HG03469 (cell line): ENCODE results near the gene SHROOM2.

Experiments used
- ATAC-seq: cut with Tn5 transposase; IDR thresholded peaks from one replicate; pipeline ENCODE4 v1.9.1; 2021; ENCODE audit warnings: mild to moderate bottlenecking, moderate library complexity, moderate number of reproducible peaks; ENCODE audit not compliant: unreplicated experiment

SHROOM2 gene

DNA sequence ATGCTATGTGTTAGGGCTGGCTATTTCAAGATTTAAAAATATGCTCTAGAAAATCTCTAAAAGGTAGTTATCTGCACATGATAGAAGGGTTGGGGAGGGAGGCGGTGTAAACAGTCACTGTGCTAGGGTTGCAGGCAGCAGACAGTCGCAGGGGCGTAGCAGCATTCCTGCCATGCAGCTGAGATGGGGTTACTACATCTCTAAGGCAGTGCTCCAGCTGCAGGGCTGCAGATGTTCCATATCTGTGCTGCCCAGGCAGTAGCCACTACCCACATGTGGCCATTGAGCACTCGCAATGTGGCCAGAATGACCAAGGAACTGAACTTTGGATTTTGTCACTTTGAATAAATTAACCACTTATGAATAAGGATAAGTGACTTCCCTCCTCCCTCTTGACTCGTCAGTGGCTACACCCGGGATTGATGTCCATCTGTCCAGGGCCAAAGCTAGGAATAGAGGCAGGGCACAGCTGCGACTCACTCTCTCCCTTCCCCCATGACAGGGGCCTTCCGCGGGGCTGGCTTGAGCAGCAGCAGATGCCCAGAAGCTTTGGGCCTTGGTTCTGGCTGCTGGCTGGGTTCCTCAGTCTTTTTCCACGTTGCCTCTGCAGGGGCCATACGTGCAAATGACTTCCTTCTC lies 101.5 kb downstream of the SHROOM2 start:
- no peak for ATAC-seq

DNA sequence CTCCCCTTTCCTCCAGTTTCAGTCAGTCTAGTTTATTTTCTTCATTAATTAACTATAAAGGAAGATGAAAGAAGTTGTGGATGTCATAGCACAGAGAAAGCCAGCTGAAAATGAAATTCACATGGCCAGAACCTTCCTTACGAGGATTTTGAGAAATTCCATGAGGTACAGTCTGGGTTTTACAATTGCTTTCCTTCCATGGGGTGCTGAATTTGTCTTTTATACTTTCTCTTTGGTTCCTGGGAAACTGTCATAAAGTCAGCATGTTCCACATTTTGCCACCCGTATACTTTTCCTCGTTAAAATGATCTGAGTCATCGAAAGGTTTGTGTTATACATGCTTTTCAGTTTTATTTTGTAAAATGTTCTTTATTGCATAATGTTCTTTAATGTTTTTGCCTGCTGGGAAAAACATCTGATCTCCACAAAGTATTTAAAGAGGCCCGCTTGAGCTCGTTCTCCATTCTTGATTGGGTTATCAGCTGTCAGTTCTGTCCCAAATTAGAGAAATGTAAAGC lies 102.8 kb downstream of the SHROOM2 start:
- no peak for ATAC-seq

DNA sequence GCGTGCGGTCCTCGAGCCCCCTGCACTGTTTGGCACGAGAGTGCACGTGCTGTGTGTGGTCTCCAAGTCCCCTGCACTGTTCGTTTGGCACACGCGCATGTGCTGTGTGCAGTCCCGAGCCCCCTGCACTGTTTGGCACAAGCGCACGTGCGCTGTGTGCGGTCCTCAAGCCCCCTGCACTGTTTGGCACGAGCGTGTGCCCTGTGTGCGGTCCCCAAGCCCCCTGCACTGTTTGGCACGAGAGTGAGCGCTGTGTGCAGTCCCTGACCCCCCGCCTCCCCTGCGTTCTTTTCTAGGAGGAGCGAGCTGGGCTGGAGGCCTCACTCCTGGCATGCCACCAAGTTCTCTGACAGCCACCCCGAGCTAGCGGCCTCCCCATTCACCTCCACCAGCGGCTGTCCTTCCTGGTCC lies 104.5 kb downstream of the SHROOM2 start:
- ATAC-seq: no peak

DNA sequence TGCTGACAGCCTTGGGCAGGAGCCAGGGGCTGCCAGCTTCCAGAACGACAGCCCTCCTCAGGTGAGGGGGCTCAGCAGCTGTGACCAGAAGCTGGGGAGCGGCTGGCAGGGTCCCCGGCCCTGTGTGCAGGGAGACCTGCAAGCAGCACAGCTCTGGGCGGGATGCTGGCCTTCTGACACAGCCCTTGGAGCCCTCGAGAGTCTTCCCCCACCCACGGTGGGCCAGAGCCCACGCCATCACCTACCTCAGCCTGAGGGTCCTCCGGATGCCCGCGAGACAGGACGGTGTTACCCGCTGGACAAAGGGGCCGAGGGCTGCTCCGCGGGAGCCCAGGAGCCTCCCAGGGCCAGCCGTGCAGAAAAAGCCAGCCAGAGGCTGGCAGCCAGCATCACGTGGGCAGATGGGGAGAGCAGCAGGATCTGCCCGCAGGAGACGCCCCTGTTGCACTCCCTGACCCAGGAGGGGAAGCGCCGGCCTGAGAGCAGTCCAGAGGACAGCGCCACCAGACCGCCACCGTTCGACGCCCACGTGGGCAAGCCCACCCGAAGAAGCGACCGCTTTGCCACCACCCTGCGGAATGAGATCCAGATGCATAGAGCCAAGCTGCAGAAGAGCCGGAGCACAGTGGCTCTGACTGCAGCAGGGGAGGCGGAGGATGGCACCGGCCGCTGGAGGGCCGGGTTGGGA lies 109.1 kb downstream of the SHROOM2 start:
- ATAC-seq: no peak

DNA sequence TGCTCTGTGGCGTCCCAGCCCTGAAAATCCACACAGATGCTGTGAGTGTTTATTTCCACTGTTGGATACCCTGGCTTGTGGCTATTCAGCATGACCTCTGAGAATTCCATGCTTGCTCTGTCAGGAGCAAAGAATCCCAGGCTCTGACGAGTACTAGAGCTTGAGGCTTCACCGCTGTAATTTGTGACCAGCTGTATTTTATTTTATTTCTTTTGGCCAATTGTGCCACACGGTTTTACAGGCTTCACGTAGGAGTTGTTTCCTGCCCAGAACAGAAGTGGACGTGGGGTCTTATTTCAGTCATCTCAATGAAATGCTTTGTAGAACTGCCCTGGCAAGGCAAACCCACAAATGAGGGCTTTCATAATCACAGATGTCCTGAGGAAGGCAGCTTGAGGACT lies 111.5 kb downstream of the SHROOM2 start:
- no peak for ATAC-seq

DNA sequence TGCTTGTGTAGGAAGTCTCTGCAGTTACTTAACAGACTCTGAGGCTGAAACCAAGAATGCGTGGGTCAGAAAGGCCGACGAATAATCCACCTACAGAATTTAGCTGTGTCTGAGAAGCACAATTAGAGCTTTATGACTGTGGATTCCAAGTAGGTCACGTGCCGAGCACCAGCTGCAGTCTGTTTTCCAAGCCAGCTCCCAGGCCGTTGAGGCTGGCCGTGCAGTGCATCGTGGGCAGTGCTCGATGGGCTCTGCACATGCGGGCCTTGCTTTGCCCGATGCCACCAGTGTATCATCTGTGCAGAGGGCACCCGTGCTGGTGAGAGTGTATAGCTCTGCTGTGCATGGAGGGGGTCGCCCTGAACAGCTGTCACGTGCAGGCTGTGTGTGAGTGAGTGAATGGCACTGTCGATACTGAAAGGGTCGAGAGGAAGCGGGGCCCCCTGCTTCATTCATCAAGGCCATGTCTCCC lies 113.4 kb downstream of the SHROOM2 start:
- ATAC-seq: no peak

DNA sequence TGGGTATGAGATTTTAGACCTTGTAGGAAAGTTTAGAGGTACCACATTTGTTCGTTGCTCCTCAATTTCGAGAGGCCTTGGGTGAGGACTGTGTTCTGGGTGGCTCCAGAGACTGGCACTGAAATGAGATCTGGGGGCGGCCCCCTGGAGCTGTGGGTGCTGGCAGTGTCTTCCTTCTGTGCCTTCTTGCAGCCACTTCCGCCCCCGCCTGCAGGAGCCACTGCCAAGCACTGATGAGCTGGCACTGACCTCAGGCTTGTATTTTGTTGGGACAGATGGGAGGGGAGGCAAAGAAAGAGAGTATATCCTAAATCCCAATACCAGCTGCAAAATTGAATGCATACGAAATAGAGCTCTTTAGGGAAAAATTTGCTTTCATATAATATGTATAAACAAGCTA lies 116.4 kb downstream of the SHROOM2 start:
- ATAC-seq: no peak

DNA sequence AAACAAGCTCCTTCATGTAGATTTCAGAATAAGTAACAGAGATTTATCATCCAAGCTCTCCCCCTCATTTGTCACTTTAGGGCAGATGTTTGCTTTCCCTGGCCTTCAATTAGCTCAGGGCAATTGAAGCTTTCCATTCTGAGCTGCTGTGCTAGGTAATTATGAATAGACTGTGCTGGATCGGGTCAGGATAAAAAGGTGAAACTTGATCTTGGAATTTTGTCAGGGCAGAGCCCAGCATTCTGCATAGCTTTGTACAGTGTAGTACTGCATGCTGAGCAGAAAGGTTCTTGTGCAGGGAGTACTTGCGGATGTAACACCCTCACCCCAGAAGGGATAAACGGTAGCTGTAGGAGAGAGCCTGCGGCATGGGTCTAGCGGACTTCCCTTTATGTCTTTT lies 116.9 kb downstream of the SHROOM2 start:
- ATAC-seq: no peak

DNA sequence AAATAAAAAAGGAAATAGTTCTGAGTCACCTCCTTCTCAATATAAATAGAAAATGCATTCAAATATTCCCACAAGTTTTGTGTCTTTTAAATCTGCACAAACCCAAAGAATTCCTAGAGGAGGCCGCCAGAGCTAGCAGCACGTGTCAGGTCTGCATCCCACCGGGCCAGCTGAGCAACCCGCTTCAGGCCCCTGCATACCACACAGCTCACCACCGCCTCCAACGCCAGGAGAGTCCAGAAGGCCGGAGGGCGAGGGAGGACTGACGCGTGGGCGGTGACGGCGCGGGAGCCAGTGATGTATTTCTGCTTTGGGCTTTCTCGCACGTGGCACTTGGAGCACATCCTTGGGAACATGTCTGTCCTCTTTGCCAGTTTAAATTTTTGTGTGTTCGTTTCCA lies 119.1 kb downstream of the SHROOM2 start:
- no peak for ATAC-seq

DNA sequence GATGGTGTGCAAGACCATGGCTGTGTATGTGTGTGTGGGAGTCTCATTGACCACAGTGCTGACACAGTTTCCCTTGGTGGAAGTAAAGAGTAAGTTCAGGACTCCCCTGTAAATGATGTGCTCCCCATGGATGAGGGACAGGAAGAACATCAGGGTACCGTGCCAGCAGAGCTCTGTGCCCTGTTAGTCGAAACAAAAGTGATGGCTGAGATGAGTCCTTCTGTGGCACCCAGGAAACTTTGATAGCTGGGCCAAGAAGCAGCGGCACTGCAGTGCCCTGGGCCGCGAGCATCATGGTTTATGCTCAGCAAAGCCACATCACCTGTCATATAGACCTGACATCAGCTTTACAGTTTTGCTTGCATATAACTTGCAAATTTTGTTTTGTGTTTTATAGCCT lies 119.5 kb downstream of the SHROOM2 start:
- no peak for ATAC-seq

DNA sequence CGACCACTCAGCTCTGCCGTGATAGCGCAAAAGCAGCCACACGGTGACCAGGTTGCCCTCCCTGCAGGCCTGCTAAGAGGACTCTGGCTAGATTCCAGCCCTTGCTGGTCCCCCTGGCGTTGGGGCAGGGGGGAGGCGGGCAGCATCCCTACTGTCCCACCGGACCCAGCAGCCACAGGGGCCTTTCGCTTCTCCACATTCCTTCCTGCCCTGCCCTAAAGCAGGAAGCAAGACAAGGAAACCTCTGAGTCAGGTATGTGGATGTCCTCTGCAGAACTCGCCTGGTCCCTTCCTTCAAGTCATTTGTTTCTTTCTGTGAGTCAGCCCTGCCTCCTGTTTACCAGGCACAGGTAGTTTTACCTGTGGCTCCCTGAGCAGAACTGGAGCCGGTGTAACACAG lies 120.7 kb downstream of the SHROOM2 start:
- ATAC-seq: no peak

DNA sequence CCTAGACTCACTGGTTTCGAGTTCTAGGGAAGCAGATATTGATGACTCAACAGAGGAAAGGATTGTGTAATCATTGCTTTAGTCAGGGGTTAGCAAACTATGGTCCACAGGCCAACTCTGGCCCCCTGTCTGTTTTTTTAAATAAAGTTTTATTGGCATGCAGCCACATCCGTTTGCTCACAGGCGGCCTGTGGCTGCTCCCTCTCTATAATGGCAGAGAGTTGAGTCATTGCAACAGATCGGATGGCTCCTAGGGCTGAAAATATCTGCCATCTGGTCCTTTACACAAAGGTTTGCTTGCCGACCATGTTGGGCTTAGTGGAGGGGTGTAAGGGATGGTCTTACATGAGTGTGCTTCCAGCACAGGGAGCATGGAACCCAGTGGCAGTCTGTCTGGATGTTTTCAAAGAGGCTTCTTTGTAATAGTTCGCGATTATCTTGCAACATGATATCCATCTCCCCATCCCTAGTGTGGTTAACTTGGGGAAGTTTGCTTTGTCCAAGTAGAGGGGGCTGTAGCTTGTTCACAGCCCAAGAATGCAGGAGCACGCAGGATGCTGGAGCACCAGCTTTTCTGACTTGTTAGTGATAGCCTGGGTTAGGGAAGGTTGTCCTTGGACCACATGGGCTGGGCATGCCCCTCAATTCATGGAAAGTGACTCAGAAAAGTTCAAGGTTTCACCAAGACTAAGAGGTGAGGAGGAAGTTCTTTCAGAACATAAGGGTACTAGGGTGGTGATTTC lies 121.6 kb downstream of the SHROOM2 start:
- no peak for ATAC-seq

DNA sequence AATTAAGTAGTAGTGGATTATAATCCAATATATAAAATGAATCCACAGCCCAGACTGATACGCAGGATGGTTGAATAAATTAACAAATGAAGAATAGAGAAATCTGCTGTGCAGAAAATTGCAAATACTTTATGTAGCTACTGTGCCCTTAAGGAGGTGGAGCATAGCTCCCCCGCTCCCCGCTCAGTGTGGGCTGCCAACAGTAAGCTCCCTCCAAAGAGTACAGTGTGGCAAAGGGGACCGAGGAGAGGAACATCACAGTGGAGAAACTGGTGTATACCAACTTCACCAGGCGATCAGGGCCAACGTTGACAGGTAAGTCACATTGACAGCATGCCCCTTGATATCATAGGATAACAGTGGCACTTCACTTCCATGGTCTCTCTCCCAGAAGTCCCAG lies 123.0 kb downstream of the SHROOM2 start:
- no peak for ATAC-seq

DNA sequence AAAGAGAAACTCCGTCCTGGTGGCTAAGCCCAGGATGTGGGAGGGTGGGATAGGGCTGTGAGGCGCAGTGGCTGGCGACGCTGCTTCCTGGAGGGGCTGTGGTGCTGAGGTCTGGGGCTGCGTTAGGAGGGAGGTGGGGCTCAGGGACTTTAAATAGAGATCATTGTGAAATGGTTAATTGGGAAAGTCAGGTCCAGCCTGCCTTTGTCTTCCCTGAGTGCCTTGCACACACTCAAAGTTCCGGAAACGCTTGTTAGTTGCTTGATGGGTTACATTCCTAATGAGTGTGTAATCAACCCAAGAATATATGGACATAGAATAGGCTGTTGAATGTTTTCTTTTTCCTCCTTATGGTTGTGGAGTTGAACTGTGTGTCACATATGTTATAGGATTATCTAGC lies 125.3 kb downstream of the SHROOM2 start:
- ATAC-seq: no peak

DNA sequence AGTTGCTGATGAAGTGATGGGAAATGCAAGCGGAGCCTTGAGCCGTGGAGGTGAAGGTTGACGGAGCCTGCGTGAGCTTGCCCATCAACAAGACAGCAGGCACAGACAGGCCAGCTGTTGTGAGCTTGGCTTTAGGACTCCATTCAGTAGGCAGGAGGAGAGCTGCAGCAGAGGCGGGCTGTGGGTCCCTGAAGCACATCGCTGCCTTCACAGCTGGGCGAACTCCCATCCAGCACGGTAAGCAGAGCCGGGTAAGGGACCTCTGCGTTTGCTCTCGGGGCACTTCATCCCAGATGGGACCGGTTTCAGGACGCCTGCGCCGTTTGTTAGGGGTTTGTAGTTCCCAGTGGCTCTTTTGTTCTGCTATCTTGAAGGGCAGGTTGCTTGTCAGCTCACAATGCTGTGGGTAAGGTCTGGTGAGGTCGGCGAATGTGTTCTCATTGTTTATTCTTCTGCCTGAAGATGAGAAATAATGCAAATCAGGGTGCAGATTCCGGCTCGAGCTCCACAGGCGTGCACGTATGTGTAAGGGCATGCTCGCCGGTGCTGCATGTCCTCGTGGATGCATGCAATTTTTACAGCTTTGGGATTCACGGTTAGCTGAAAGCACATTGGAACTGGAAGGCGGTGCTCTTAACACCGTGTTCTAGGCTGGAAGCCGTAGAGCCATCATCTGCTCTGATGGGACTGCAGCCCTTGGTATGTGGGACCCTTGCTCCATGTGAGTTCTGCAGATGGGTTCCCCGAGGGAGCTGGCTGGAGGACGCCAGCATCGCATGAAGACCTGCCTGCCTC lies 126.3 kb downstream of the SHROOM2 start:
- no peak for ATAC-seq

DNA sequence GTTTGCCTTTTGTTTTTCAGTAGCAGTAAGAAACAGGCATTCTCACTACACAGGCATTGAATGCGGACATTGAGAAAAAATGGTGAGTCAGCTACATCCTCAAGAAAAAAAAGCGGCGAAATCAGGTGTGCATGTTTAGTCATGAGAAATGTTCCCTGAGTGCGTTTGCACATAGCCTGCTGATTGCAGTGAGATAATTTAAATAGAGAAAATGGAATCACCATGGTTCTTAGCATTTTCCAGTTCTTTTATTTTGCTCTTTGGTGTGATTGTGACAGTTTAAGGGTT lies 126.9 kb downstream of the SHROOM2 start:
- ATAC-seq: no peak

DNA sequence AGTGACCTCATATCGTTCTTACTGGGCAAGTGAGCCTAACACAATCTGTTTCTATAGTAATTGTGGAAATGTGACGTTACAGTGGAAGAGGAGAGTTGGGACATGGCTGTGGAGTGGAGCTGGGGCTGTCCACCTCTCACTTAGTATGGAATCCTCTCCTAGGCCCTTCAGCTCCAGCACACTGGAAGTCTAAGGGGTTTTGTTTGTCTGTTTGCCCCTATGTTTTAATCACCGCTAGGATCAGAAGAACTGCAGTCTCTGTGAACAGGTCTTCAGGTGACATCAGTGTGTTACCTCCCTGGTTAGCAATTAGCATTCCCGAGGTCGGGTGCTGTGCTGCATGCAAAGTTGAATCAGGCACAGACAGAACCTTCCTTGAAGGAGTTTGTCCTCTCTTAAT lies 131.6 kb downstream of the SHROOM2 start:
- ATAC-seq: no peak

DNA sequence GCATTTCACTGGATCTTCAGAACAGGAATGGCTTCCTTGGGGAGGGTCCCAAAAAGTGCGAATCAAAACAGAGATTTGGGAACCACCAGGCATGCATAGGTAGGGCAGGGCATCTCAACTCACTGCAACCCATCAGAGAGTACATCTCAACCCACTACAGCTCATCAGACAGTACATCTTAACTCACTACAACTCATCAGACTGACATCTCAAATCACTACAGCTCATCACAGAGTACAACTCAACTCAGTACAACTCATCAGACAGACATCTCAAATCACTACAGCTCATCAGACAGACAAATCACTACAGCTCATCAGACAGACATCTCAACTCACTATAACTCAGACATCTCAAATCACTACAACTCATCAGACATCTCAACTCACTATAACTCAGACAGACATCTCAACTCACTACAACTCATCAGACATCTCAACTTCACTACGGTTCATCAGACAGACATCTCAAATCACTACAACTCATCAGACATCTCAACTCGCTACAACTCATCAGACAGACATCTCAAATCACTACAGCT lies 133.5 kb downstream of the SHROOM2 start:
- ATAC-seq: no peak

DNA sequence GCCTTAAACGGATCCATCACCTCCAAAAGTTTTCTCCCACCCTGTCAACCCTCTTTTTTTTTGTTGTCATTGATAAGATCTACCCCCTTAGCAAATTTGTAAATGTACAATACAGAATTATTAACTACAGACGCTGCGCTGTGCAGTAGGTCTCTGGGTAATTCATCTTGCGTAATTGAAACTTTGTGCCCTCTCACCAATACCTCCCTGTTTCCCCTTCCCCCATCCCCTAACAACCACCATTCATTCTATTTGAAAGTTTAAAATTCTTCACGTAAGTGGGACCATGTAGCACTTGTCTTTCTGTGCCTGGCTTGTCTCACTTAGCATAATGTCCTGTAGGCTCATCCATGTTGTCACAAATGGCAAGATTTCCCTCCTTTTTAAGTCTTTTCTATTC lies 135.2 kb downstream of the SHROOM2 start:
- no peak for ATAC-seq

DNA sequence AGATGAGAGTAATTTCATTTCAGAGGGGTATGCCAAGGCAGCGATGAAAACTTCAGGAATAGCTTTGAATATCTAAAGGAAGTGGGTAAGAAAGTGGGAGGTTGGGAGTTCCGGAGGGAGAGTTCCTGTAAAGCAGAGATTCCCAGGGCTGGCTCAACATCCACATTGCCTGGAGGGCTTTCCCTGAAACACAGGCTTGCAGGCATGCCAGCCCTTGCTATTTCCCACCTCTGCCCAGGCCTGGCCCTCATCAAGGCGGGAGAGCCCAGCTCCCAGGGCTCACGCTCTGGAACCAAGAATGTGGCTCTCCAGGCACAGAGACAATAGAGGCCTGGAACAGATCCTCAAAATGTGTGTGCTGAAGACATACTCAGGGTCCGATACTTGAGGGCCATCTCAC lies 137.1 kb downstream of the SHROOM2 start:
- ATAC-seq: no peak

DNA sequence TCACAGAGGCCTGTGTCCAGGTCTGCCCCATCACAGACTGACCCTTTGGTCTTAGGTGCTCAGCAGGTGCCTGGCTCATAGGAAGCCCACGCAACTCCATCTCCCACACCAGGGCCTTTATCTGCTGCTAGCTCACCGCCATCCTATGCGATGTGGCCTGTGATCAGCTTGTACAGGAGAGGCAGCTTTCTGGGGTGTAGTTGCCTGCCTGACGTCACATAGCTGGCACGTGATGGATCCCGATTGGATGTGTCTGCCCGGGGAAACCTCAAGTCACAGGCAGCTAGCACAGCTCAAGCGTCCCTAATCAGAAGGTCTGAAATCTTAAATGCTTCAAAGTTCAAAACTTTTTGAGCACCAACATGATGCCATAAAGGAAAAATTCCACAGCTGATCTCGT lies 139.8 kb downstream of the SHROOM2 start:
- no peak for ATAC-seq
